GM06990 (cell line): ENCODE data around the gene RAI14.
"Not testable (repeated sequence)": the region's sequence is repeated elsewhere in the genome, so short reads cannot be mapped to it uniquely, and the experiment has no call there.

Experiments used
- DNase-seq: peaks from one replicate; pipeline ENCODE4 v3.0.0-alpha.2; 2011; ENCODE audit not compliant: insufficient read length; ENCODE audit errors: extremely low read depth
- H3K27me3 ChIP-seq: replicated peaks from 2 replicates; pipeline ENCODE4 v1.6.0; 2011; ENCODE audit warnings: low read length; ENCODE audit not compliant: control insufficient read depth, insufficient read depth
- H3K36me3 ChIP-seq: 2 replicates; pipeline ENCODE4 v1.5.1; 2011; ENCODE audit warnings: low read length; ENCODE audit not compliant: control insufficient read depth, insufficient read depth
- H3K4me3 ChIP-seq: replicated peaks from 2 replicates; pipeline ENCODE4 v1.5.1; 2011; ENCODE audit warnings: low read depth, mild to moderate bottlenecking, control low read depth, low read length
- TF ChIP-seq, protein P1 (sequence below): IDR thresholded peaks from 2 replicates; pipeline ENCODE4 v1.5.1; 2011; ENCODE audit warnings: low read length, control low read depth, mild to moderate bottlenecking, inconsistent platforms; ENCODE audit not compliant: insufficient read depth, poor library complexity, severe bottlenecking

RAI14 gene

DNA sequence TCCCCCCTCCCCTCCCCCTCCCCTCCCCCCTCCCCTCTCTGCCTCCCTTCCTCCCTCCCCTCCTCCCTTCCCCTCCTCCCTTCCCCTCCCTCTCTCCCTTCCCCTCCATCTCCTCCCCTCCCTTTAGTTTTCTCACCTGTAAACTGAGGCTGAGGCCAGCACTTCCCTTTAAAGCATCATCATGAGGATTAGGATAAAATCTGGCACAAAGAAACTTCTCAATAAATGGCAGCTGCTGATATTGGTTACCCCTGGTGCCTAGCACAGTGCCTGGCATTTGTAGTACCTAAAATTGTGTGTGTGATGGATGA lies 41.9 kb downstream of the RAI14 start:
- H3K27me3 ChIP-seq, result no peaks in the 10 kb centered on the region
- TF ChIP-seq, protein P1, sequence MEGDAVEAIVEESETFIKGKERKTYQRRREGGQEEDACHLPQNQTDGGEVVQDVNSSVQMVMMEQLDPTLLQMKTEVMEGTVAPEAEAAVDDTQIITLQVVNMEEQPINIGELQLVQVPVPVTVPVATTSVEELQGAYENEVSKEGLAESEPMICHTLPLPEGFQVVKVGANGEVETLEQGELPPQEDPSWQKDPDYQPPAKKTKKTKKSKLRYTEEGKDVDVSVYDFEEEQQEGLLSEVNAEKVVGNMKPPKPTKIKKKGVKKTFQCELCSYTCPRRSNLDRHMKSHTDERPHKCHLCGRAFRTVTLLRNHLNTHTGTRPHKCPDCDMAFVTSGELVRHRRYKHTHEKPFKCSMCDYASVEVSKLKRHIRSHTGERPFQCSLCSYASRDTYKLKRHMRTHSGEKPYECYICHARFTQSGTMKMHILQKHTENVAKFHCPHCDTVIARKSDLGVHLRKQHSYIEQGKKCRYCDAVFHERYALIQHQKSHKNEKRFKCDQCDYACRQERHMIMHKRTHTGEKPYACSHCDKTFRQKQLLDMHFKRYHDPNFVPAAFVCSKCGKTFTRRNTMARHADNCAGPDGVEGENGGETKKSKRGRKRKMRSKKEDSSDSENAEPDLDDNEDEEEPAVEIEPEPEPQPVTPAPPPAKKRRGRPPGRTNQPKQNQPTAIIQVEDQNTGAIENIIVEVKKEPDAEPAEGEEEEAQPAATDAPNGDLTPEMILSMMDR, result no peak
- DNase-seq, result no peak
- no peak overlapping the region for H3K4me3 ChIP-seq
- H3K36me3 ChIP-seq, result no peaks in the 10 kb centered on the region

- no peak overlapping the region for H3K4me3 ChIP-seq
- TF ChIP-seq, protein P1, result no peak
- H3K27me3 ChIP-seq, result no peaks in the 10 kb centered on the region
- H3K36me3 ChIP-seq, result no peaks in the 10 kb centered on the region
- DNase-seq, result no peak
These were observed 42.6 kb downstream of the RAI14 start for GRCh38 chr5:34698754-34699153.

DNA sequence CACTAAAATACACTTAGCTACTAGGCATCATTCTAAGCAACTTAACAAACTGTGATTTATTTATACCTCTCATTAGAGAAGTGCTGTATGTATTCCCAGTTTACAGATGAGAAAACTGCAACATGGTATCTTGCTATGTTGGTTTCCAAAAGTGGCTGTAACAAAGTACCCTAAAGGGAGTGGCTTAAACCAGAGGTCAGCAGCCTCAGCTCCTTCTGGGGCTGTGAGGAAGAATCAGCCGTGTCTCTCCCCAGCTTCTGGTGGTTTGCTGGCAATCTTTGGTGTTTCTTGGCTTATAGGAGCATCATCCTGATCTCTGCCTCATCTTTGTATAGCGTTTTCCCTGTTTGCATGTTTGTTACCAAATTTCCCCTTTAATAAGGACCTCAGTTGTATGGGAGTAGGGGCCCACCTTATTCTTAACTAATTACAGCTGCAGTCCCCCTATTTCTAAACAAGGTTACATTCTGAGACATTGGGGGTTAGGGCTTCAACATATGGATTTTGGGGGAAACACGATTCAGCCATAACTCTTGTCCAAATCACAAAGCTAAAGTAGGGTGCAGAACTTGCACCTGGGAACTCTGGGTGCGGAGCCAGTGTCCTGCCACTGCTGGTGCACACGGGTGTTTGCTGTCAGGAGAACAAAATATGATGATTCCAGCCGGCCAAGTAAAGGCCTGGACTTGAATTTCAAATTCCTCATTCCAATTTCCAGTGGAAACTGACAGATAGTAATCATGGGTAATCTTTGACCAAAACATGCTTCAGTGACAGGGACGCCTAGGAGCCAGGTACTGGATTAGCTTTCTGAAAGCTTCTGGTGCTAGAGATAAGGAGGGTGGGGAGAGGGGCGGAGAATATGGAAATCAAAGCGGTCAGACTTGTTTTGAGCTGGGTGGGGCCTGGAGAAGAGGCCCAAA lies 43.3 kb downstream of the RAI14 start:
- H3K27me3 ChIP-seq, result no peaks in the 10 kb centered on the region
- DNase-seq, result no peak
- H3K36me3 ChIP-seq, result no peaks in the 10 kb centered on the region
- TF ChIP-seq, protein P1, result no peak
- no peak overlapping the region for H3K4me3 ChIP-seq

GRCh38 chr5:34700078-34700452 lies 43.9 kb downstream of the RAI14 start:
- DNase-seq, result no peak
- Histone ChIP-seq H3K4me3 (no peak overlapping the region), H3K27me3 (no peaks in the 10 kb centered on the region), H3K36me3 (no peaks in the 10 kb centered on the region)
- TF ChIP-seq, protein P1, result no peak

GRCh38 chr5:34701442-34701841 lies 45.3 kb downstream of the RAI14 start:
- H3K4me3 ChIP-seq, H3K27me3 ChIP-seq, H3K36me3 ChIP-seq, DNase-seq: not testable (repeated sequence)

- TF ChIP-seq, protein P1, result no peak
- no peak overlapping the region for H3K4me3 ChIP-seq
- H3K27me3 ChIP-seq, result no peaks in the 10 kb centered on the region
- no peak for DNase-seq
- H3K36me3 ChIP-seq, result no peaks in the 10 kb centered on the region
These were observed 47.9 kb downstream of the RAI14 start for GRCh38 chr5:34703767-34704713.
